A549 (cell line): ENCODE results near the gene ASXL2. TPM values are rescaled to one million over a fixed set of nuclear protein-coding genes. Genes with fewer than 3 reads are reported as not detected.
"Not testable (repeated sequence)": the region's sequence is repeated elsewhere in the genome, so short reads cannot be mapped to it uniquely, and the experiment has no call there.

Source experiments
- ATAC-seq, 2 experiments: fragments of 200-7000 bp in 1 of 2; fragments of >200 bp in 1 of 2; cut with Nextera tagmentation in 1 of 2; cut with Tn5 transposase in 1 of 2; 3 replicates each; pipeline versions ENCODE4 v1.8.0 to v1.9.1; 2018 to 2020; ENCODE audit warnings: mild to moderate bottlenecking in 1 of 2, moderate library complexity in 1 of 2
- CTCF ChIA-PET: fragments of 300-600 bp; sonication (Branson Sonifier 250); formaldehyde crosslinking; extraction: SDS; loops from one replicate; lab custom pipeline; 2021; ENCODE audit warnings: antibody characterized with exemption, inconsistent platforms; lab: Yijun Ruan, JAX
- POLR2A ChIA-PET: fragments of 350-600 bp; formaldehyde crosslinking; extraction: SDS; loops from one replicate; lab custom pipeline; 2021; ENCODE audit warnings: antibody characterized with exemption, inconsistent platforms; lab: Yijun Ruan, JAX
- DNase-seq, 2 experiments: peaks; one replicate each; pipeline versions ENCODE4 v3.0.0 to v3.0.0-alpha.2; 2011 to 2016; ENCODE audit warnings: low read depth in 1 of 2, low spot score in 1 of 2
- FAIRE-seq: peaks from 2 replicates; lab custom pipeline; 2011; peaks lifted over from hg19 to GRCh38; lab: Jason Lieb, UNC
- H3K27ac ChIP-seq, 2 experiments: fragments of >200 bp; sonication (Bioruptor Twin); formaldehyde crosslinking; 3 replicates each; pipeline ENCODE4 v1.5.1; 2016 to 2017
- H3K4me1 ChIP-seq: fragments of >200 bp; sonication (Bioruptor Twin); formaldehyde crosslinking; 3 replicates; pipeline ENCODE4 v1.6.1; 2016
- H3K4me2 ChIP-seq: fragments of >200 bp; sonication (Bioruptor Twin); formaldehyde crosslinking; 3 replicates; pipeline ENCODE4 v1.6.1; 2016
- H3K4me3 ChIP-seq: fragments of >200 bp; sonication (Bioruptor Twin); formaldehyde crosslinking; 3 replicates; pipeline ENCODE4 v1.5.1; 2016
- H3K9me3 ChIP-seq: fragments of >200 bp; sonication (Bioruptor Twin); formaldehyde crosslinking; 3 replicates; pipeline ENCODE4 v1.6.1; 2016
- CEBPB ChIP-seq, 2 experiments: fragments of >200 bp in 1 of 2; sonication (Bioruptor Twin) in 1 of 2; formaldehyde crosslinking in 1 of 2; IDR thresholded peaks; 2 replicates each; pipeline ENCODE4 v1.6.1; 2012 to 2016
- CHD2 ChIP-seq: fragments of 150-350 bp; IDR thresholded peaks from 2 replicates; pipeline ENCODE4 v1.6.1; 2014; ENCODE audit warnings: low read length; ENCODE audit not compliant: partially characterized antibody
- EHF ChIP-seq: fragments of 250-450 bp; sonication (Bioruptor Pico); IDR thresholded peaks from 2 replicates; pipeline ENCODE4 v1.5.0; 2020; ENCODE audit warnings: mild to moderate bottlenecking
- ESRRA ChIP-seq: fragments of 150-350 bp; IDR thresholded peaks from 2 replicates; pipeline ENCODE4 v1.6.1; 2014; ENCODE audit warnings: mild to moderate bottlenecking, low read length, borderline replicate concordance
- FOSL2 ChIP-seq, 2 experiments: fragments of 450-650 bp in 1 of 2; fragments of >200 bp in 1 of 2; sonication (Bioruptor Twin) in 1 of 2; formaldehyde crosslinking; IDR thresholded peaks; 2 replicates each; pipeline versions ENCODE4 v1.5.0 to v1.6.1; 2016 to 2020; ENCODE audit warnings: mild to moderate bottlenecking in 1 of 2, moderate library complexity in 1 of 2
- FOXS1 ChIP-seq: fragments of 250-450 bp; sonication (Bioruptor Pico); IDR thresholded peaks from 2 replicates; pipeline ENCODE4 v1.5.0; 2020; ENCODE audit warnings: mild to moderate bottlenecking, moderate library complexity
- GATA3 ChIP-seq: IDR thresholded peaks from 2 replicates; pipeline ENCODE4 v1.6.1; 2012; ENCODE audit warnings: borderline replicate concordance
- HMGXB4 ChIP-seq: fragments of 250-450 bp; sonication (Bioruptor Pico); IDR thresholded peaks from 2 replicates; pipeline ENCODE4 v1.5.0; 2021; ENCODE audit warnings: mild to moderate bottlenecking, moderate library complexity, borderline replicate concordance
- HOXB5 ChIP-seq: fragments of 250-450 bp; sonication (Bioruptor Pico); IDR thresholded peaks from 2 replicates; pipeline ENCODE4 v1.5.0; 2020; ENCODE audit warnings: mild to moderate bottlenecking, moderate library complexity
- JUNB ChIP-seq: fragments of >200 bp; sonication (Bioruptor Twin); formaldehyde crosslinking; IDR thresholded peaks from 2 replicates; pipeline ENCODE4 v1.6.1; 2016
- POLR2A ChIP-seq: IDR thresholded peaks from 2 replicates; pipeline ENCODE4 v1.6.1; 2012; ENCODE audit warnings: mild to moderate bottlenecking, low read length
- SREBF2 ChIP-seq: fragments of 450-650 bp; IDR thresholded peaks from 2 replicates; pipeline ENCODE4 v1.6.1; 2014; ENCODE audit warnings: mild to moderate bottlenecking, moderate library complexity
- WGBS: methylation state at CpG from one replicate; pipeline ENCODE4 v1.1.6; 2017; ENCODE audit errors: missing lambda C conversion rate; 5-methylcytosine and 5-hydroxymethylcytosine counted together
- polyA plus RNA-seq, 4 experiments: library from polyadenylated mRNA; depleted of rRNA in 3 of 4; stranded (reverse); fragments of >200 nt; fragmentation: RNase III in 1 of 4; extraction: RNeasy Plus Mini Kit Qiagen cat#74134 plus additional on column Dnase treatment in 1 of 4; gene quantifications; 2 replicates in 3 of 4; 3 replicates in 1 of 4; pipeline ENCODE4 v1.2.3, GENCODE V29; 2011 to 2017
- TF ChIP-seq, protein P1 (sequence below): fragments of 200-600 bp; sonication (generic); IDR thresholded peaks from 2 replicates; pipeline ENCODE4 v1.6.1; 2016; ENCODE audit warnings: antibody characterized with exemption, mild to moderate bottlenecking, moderate library complexity
- TF ChIP-seq, protein P2 (sequence below): fragments of >200 bp; sonication (Bioruptor Twin); formaldehyde crosslinking; IDR thresholded peaks from 2 replicates; pipeline ENCODE4 v1.6.1; 2016

ASXL2 gene
- polyA plus RNA-seq, 2 of the 4 experiments (the other 2 are of a cell fraction): 10.3 to 26.4 TPM

- DNase-seq, H3K4me3 ChIP-seq, ATAC-seq, POLR2A ChIA-PET, H3K9me3 ChIP-seq, H3K4me2 ChIP-seq, H3K27ac ChIP-seq, FAIRE-seq: not testable (repeated sequence)
- CTCF ChIA-PET: interaction anchor here (0.9 to 1.3 kb wide), 5 partner anchors 8 to 64 kb away, joined by 3 to 5 read pairs (median 4); no protein-coding TSS in a partner anchor
- H3K4me1 ChIP-seq: peaks cover 15% of the 10 kb centered on the region; the same call in 2 of the 3 replicates
- 87% methylated on average over 16 of the region's 16 CpGs for WGBS
Observed at GRCh38 chr2:25915944-25916772, 37.9 kb upstream of the ASXL2 start.

GRCh38 chr2:25915411-25915810, 37.1 kb upstream of the ASXL2 start:
- DNase-seq, H3K4me2 ChIP-seq, FAIRE-seq, H3K9me3 ChIP-seq, POLR2A ChIA-PET, H3K27ac ChIP-seq, H3K4me3 ChIP-seq, ATAC-seq: not testable (repeated sequence)
- CTCF ChIA-PET: interaction anchor here (1.1 to 1.3 kb wide), 2 partner anchors 12 to 21 kb away, joined by 3 to 5 read pairs; no protein-coding TSS in a partner anchor
- H3K4me1 ChIP-seq: peaks cover 15% of the 10 kb centered on the region; the same call in 2 of the 3 replicates
- 94% methylated on average over 28 of the region's 33 CpGs for WGBS

- Histone ChIP-seq H3K27ac (0 out of 6 replicates have a peak overlapping the region, but pooled peaks of 1 of the 2 experiments have one; percentile 1), H3K4me1 (peaks cover 15% of the 10 kb centered on the region; the same call in 2 of the 3 replicates), H3K4me2 (peak overlapping the region; percentile 36)
- not testable (repeated sequence) for H3K4me3 ChIP-seq, H3K9me3 ChIP-seq, FAIRE-seq, DNase-seq
- ATAC-seq: peak in 1 of 2 experiments; percentile 51; a peak in 2 of 6 replicates
- ChIA-PET CTCF (interaction anchor here (0.6 kb wide), 1 partner anchor 72 kb away, joined by 3 read pairs; no protein-coding TSS in a partner anchor), POLR2A (interaction anchor here (0.6 kb wide), 1 partner anchor 35 kb away, joined by 3 read pairs; the partner anchor contains the start of gene ASXL2)
- 84% methylated on average over 9 of the region's 9 CpGs for WGBS
Observed at GRCh38 chr2:25913696-25913973, 35.3 kb upstream of the ASXL2 start.

GRCh38 chr2:25912851-25913695, 34.8 kb upstream of the ASXL2 start:
- ATAC-seq (peak; percentile 79 to 83), DNase-seq (no peak), FAIRE-seq (no peak)
- Histone ChIP-seq H3K4me3 (no peak overlapping the region), H3K4me1 (peaks cover 15% of the 10 kb centered on the region; the same call in 2 of the 3 replicates), H3K4me2 (peak overlapping the region; percentile 36), H3K9me3 (no peaks in the 10 kb centered on the region), H3K27ac (0 out of 6 replicates have a peak overlapping the region, but pooled peaks of 1 of the 2 experiments have one; percentile 13)
- 20% methylated on average over 10 of the region's 10 CpGs for WGBS
- ChIA-PET CTCF (interaction anchor here (1.1 to 1.4 kb wide), 2 partner anchors 12 to 37 kb away, joined by 3 to 4 read pairs; no protein-coding TSS in a partner anchor), POLR2A (interaction anchor here (0.6 kb wide), 1 partner anchor 35 kb away, joined by 3 read pairs; the partner anchor contains the start of gene ASXL2)
- TF ChIP-seq HMGXB4: no peak
- TF ChIP-seq, protein P1, sequence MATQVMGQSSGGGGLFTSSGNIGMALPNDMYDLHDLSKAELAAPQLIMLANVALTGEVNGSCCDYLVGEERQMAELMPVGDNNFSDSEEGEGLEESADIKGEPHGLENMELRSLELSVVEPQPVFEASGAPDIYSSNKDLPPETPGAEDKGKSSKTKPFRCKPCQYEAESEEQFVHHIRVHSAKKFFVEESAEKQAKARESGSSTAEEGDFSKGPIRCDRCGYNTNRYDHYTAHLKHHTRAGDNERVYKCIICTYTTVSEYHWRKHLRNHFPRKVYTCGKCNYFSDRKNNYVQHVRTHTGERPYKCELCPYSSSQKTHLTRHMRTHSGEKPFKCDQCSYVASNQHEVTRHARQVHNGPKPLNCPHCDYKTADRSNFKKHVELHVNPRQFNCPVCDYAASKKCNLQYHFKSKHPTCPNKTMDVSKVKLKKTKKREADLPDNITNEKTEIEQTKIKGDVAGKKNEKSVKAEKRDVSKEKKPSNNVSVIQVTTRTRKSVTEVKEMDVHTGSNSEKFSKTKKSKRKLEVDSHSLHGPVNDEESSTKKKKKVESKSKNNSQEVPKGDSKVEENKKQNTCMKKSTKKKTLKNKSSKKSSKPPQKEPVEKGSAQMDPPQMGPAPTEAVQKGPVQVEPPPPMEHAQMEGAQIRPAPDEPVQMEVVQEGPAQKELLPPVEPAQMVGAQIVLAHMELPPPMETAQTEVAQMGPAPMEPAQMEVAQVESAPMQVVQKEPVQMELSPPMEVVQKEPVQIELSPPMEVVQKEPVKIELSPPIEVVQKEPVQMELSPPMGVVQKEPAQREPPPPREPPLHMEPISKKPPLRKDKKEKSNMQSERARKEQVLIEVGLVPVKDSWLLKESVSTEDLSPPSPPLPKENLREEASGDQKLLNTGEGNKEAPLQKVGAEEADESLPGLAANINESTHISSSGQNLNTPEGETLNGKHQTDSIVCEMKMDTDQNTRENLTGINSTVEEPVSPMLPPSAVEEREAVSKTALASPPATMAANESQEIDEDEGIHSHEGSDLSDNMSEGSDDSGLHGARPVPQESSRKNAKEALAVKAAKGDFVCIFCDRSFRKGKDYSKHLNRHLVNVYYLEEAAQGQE: no peak
- TF ChIP-seq SREBF2: no peak
- TF ChIP-seq CEBPB (IDR thresholded peaks at IDR 0.05): no peak
- TF ChIP-seq FOXS1 (CRISPR knock-in tag): no peak
- TF ChIP-seq CHD2: no peak
- no peak for TF ChIP-seq POLR2A
- TF ChIP-seq JUNB: no peak
- no peak for TF ChIP-seq HOXB5 (CRISPR knock-in tag)
- TF ChIP-seq, protein P2, sequence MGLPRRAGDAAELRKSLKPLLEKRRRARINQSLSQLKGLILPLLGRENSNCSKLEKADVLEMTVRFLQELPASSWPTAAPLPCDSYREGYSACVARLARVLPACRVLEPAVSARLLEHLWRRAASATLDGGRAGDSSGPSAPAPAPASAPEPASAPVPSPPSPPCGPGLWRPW: no peak
- TF ChIP-seq ESRRA: no peak
- no peak for TF ChIP-seq GATA3
- no peak for TF ChIP-seq EHF
- no peak for TF ChIP-seq FOSL2 (IDR thresholded peaks at IDR 0.05)
- TF ChIP-seq FOSL2 (CRISPR knock-in tag; IDR thresholded peaks at IDR 0.05): no peak
